A549 treated with AZD2906 at 1 μM for 4 hours (cell line): ENCODE measurements around the gene UNC93A. TPM values are rescaled to one million over a fixed set of nuclear protein-coding genes. Genes with fewer than 3 reads are reported as not detected.

Experiments
- total RNA-seq: library from RNA; stranded (reverse); fragments of 200-300 nt; extraction: Qiagen RNA extraction; gene quantifications from 5 replicates; pipeline ENCODE4 v1.2.3, GENCODE V29; 2022

The UNC93A gene
- not detected in 5 replicates for total RNA-seq

DNA sequence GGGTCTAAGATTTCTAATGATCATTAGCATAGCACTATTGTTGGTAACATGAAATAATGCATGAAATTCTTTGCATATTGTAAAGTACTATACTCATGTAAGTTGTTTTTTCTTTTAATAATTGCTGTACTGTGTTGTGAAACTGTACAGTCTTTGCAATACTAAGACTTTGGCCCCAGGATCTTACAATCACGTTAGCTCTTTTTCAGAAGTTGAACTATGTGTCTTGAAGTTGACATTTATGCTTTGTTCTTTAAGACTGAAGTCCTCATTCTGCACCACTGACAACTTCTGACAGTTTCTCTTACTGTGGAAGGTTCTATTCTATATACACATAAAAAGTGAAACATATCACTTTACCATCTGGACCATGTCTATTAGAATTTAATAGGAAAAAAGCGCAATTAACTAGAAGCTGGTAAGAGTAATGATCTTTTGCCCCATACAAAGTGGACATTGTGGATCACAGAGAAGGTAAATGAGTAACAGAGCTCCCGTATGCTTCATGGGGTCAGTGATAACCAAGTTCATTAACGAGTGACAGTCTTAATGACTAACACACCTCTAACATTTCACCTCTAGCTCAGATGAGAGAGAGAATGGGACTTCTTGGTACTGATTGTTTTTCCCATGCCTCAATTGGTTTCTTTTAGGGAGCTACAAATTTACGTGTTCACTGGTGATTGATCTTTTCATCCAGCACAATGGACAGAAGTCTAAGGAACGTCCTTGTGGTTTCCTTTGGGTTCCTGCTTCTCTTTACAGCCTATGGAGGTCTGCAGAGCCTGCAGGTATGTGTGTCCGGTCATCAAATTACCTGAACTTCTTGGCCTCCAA is at the start of gene UNC93A:
Gene UNC93A, plus strand, starts transcription at position 530 of the 837 bp plus-strand sequence. Its CDS starts 175 bp downstream, at position 705.

Other genes with a start within 250 kb of the UNC93A start
- gene CCR6, start 168.2 kb upstream of the UNC93A start, total RNA-seq: 0.08 TPM in 1 of 5 replicates, not detected in the others
- not detected in 5 replicates for gene GPR31, start 133.3 kb upstream of the UNC93A start, total RNA-seq
- gene TTLL2, start 33.8 kb downstream of the UNC93A start, total RNA-seq: not detected in 5 replicates